VCaP (cell line): Measurements from ENCODE around the gene C10orf88.
A peak's percentile ranks its signal among the peaks of the same experiment; 100 is the strongest.

Source experiments
- H3K27ac ChIP-seq: fragments of 450-650 bp; 2 replicates; pipeline ENCODE4 v1.5.1; 2017
- TF ChIP-seq, protein P1 (sequence below): fragments of 450-650 bp; conservative IDR thresholded peaks from 2 replicates; pipeline ENCODE4 v1.5.1; 2017; ENCODE audit warnings: mild to moderate bottlenecking, moderate library complexity

Gene C10orf88, protein sequence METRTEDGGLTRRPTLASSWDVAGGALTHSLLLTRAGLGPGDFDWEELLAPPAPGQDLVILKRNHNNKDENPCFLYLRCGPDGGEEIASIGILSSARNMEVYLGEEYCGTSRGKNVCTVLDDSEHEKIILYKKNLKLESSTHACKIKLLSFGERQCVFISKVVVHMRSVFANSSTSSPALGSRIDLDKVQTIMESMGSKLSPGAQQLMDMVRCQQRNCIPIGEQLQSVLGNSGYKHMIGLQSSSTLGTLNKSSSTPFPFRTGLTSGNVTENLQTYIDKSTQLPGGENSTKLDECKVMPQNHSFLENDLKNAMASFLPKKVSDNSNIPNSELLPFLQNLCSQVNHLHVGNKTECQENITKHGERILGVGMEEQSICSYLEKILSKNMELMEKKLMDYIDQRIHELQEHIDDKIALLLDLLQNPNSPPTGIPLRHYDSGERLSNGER

DNA sequence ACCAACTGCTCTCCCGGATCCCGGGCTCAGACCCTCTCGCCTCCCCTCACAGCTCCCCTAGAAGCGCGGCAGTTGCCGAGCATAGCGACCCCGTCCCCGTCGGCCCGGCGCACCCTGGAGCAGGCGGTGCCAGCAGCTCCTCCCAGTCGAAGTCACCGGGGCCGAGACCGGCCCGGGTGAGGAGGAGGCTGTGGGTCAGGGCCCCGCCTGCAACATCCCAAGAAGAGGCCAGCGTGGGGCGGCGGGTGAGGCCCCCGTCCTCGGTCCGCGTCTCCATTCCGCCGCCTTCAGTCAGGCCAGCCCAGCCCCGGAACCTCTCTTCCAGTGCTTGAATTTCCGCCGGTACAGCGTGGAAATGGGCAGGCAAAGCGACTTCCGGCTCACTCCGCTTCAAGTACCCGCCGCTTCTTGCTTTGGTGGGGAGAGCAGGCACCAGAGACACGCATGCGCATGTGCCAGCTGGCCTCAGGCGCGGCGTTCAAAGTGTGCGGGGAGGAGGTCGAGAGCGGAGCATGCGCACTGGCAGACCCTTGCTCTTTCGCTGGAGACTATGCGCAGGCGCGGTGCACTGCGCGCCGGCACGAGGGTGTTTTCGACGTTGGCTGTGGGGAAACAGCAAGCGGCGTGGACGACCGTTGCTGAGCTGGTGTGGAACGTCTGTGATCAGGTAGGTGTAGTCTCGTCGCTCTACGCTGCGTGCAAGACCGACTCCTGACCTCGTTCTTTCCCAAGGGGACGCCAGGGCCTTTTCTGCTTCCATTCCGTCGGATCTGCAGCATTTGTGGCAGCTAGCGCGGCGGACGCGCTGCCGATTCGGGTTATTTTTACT is at the start of gene C10orf88:
Gene C10orf88 (minus strand): TSS at position 326 of the 829 bp plus-strand sequence. CDS start 49 bp downstream, at position 277.
- TF ChIP-seq, protein P1, sequence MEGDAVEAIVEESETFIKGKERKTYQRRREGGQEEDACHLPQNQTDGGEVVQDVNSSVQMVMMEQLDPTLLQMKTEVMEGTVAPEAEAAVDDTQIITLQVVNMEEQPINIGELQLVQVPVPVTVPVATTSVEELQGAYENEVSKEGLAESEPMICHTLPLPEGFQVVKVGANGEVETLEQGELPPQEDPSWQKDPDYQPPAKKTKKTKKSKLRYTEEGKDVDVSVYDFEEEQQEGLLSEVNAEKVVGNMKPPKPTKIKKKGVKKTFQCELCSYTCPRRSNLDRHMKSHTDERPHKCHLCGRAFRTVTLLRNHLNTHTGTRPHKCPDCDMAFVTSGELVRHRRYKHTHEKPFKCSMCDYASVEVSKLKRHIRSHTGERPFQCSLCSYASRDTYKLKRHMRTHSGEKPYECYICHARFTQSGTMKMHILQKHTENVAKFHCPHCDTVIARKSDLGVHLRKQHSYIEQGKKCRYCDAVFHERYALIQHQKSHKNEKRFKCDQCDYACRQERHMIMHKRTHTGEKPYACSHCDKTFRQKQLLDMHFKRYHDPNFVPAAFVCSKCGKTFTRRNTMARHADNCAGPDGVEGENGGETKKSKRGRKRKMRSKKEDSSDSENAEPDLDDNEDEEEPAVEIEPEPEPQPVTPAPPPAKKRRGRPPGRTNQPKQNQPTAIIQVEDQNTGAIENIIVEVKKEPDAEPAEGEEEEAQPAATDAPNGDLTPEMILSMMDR = no peak
- peak within 1 kb of the TSS; percentile 68 for H3K27ac ChIP-seq

GRCh38 chr10:123001370-123001769 is 47.3 kb upstream of the C10orf88 start:
- no peak overlapping the region for H3K27ac ChIP-seq
- TF ChIP-seq, protein P1 = no peak

- no peak overlapping the region for H3K27ac ChIP-seq
- TF ChIP-seq, protein P1 = no peak
Observed at GRCh38 chr10:123000155-123000554, 46.1 kb upstream of the C10orf88 start.

- TF ChIP-seq, protein P1 = no peak
- H3K27ac ChIP-seq = no peak overlapping the region
Observed at GRCh38 chr10:122999347-122999746, 45.3 kb upstream of the C10orf88 start.

DNA sequence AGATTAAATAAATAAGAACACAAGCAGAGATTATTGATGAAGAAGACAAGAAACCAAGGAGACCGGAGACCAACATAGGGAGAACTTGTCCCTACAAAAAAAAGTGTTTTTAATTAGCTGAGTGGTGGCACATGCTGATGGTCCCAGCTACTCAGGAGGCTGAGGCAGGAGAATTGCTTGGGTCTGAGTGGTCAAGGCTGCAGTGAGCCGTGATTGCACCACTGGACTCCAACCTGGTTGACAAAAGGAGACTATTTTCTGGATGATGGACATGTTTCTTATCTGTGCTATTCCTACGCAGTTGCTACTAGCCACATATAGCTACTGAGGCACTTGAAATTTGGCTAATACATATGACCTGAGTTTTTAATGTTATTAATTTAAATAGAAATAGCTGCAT is 44.9 kb upstream of the C10orf88 start:
- TF ChIP-seq, protein P1 = no peak
- no peak overlapping the region for H3K27ac ChIP-seq

- no peak overlapping the region for H3K27ac ChIP-seq
- TF ChIP-seq, protein P1 = no peak
Observed at GRCh38 chr10:122998360-122998917, 44.4 kb upstream of the C10orf88 start.

DNA sequence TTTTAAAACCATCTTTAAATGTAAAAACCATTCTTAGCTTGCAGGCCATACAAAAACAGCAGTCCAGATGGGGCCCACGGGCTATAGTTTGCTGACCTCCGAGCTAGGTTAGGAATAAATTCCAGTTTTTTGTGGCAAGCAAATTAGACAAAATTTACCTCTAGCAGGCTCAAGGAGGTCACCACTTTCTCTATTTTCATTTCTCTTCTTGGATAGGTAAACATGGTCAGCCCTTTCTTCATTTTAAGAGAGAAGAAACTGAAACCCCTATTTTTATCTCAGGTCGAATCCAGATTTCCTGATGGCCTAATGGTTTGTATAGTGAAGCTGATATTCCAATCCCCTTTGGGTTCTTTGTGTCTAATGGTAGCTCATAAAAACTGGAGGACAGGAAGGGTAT is 43.8 kb upstream of the C10orf88 start:
- no peak overlapping the region for H3K27ac ChIP-seq

More for the DNA sequence above, 43.8 kb upstream of the C10orf88 start:
- TF ChIP-seq, protein P1 = no peak
